ENCODE results near the gene SMOC2. TPM values are rescaled to one million over a fixed set of nuclear protein-coding genes. Genes with fewer than 3 reads are reported as not detected.

Gene SMOC2
- total and polyA plus RNA-seq, 2 of the 4 experiments (the other 2 are of a cell fraction): not detected

GRCh38 chr6:168393126-168393870 lies 47.7 kb upstream of the SMOC2 start:
- BruUV-seq (replicated peaks): no TSS peak
- WGBS, 2 experiments (ENCODE audit: extremely low coverage in 2 of 2, insufficient read length in 1 of 2): no CpG with 5 or more reads among the region's 23 CpGs
- Histone ChIP-seq H3K14ac (replicated peaks; ENCODE audit: low read depth, low read length) (no peak overlapping the region), H2AK9ac (replicated peaks; ENCODE audit: low read depth, low read length, poor library complexity) (no peak overlapping the region), H4K8ac (ENCODE audit: low read depth in 2 of 2, low read length in 2 of 2) (no peak overlapping the region), H3K36me3 (ENCODE audit: control insufficient read depth, insufficient read depth, low read length) (no peaks in the 10 kb centered on the region), H3K9ac (ENCODE audit: low read depth, low read length) (no peak overlapping the region), H3K79me1 (ENCODE audit: low read depth in 1 of 2, low read length in 2 of 2) (no peaks in the 10 kb centered on the region), H3K4ac (ENCODE audit: low read depth, low read length) (no peak overlapping the region), H2BK5ac (ENCODE audit: low read depth, low read length, poor library complexity, severe bottlenecking) (no peak overlapping the region), H4K91ac (ENCODE audit: insufficient read depth, low read depth, low read length) (no peak overlapping the region), H2BK15ac (ENCODE audit: low read depth, low read length) (no peak overlapping the region), H3K4me1 (ENCODE audit: control insufficient read depth, insufficient read depth, low read length) (no peaks in the 10 kb centered on the region), H3K27ac (ENCODE audit: insufficient read depth, low read length) (no peak overlapping the region), H2AFZ (replicated peaks; ENCODE audit: low read length, poor library complexity) (no peak overlapping the region), H2BK120ac (ENCODE audit: low read depth, low read length) (no peak overlapping the region), H3K4me3 (ENCODE audit: insufficient read depth, low read depth, low read length) (no peak overlapping the region), H3K27me3 (ENCODE audit: control insufficient read depth, insufficient read depth, low read length) (no peaks in the 10 kb centered on the region), H2AK5ac (ENCODE audit: low read depth, low read length) (no peak overlapping the region), H3K4me2 (ENCODE audit: low read depth, low read length) (no peak overlapping the region), H3K56ac (ENCODE audit: extremely low read depth, insufficient read depth, low read length) (no peak overlapping the region), H4K20me1 (ENCODE audit: insufficient read depth, low read length) (no peaks in the 10 kb centered on the region), H3K18ac (ENCODE audit: low read depth, low read length) (no peak overlapping the region), H4K5ac (ENCODE audit: low read depth, low read length) (no peak overlapping the region), H3K9me3 (ENCODE audit: control insufficient read depth, insufficient read depth, low read length) (peaks cover 64% of the 10 kb centered on the region), H3K9me1 (ENCODE audit: insufficient read depth, low read length) (no peaks in the 10 kb centered on the region), H2BK20ac (ENCODE audit: low read depth, low read length) (no peak overlapping the region), H3K23ac (ENCODE audit: low read depth, low read length) (no peak overlapping the region)
- intact Hi-C loops (cut with micrococcal nuclease): no loop called here
- dilution Hi-C loops (cut with HindIII; ENCODE audit: low sequenced_read_pairs, unreplicated experiment): no loop called here
- in situ Hi-C loops (cut with MboI; ENCODE audit: low sequenced_read_pairs): no loop called here
- DNase-seq (no peak), ATAC-seq (ENCODE audit: low read depth) (no peak)
- POLR2A ChIA-PET (ENCODE audit: unreplicated experiment): no interaction called here
- CTCF ChIA-PET: no interaction called here
- TF ChIP-seq CHD1 (IDR thresholded peaks at IDR 0.05; ENCODE audit: low read depth, low read length): no peak
- no peak for TF ChIP-seq CEBPB (IDR thresholded peaks at IDR 0.05; ENCODE audit: low read depth, low read length)
- no peak for TF ChIP-seq SMC3 (IDR thresholded peaks at IDR 0.05; ENCODE audit: low read depth, low read length)
- no peak for TF ChIP-seq FOS (IDR thresholded peaks at IDR 0.05; ENCODE audit: low read depth, low read length)
- no peak for TF ChIP-seq ELK1 (IDR thresholded peaks at IDR 0.05; ENCODE audit: borderline replicate concordance, low read depth, low read length)
- no peak for TF ChIP-seq BHLHE40 (IDR thresholded peaks at IDR 0.05; ENCODE audit: low read depth, low read length)
- no peak for TF ChIP-seq RCOR1 (IDR thresholded peaks at IDR 0.05; ENCODE audit: insufficient replicate concordance, low read length)
- TF ChIP-seq MXI1 (IDR thresholded peaks at IDR 0.05; ENCODE audit: borderline replicate concordance, low read depth, low read length): no peak
- no peak for TF ChIP-seq CTCF (conservative IDR thresholded peaks at IDR 0.05; ENCODE audit: low read depth, low read length)
- TF ChIP-seq USF2 (IDR thresholded peaks at IDR 0.05; ENCODE audit: low read depth, low read length): no peak
- no peak for TF ChIP-seq MAFK (IDR thresholded peaks at IDR 0.05; ENCODE audit: low read depth, low read length)
- TF ChIP-seq POLR2A (IDR thresholded peaks at IDR 0.05; ENCODE audit: low read depth, low read length): no peak
- no peak for TF ChIP-seq RAD21 (IDR thresholded peaks at IDR 0.05; ENCODE audit: low read length)
- no peak for TF ChIP-seq RFX5 (IDR thresholded peaks at IDR 0.05; ENCODE audit: low read depth, low read length)
- no peak for TF ChIP-seq MAZ (IDR thresholded peaks at IDR 0.05; ENCODE audit: borderline replicate concordance, low read depth, low read length)
- TF ChIP-seq NFE2L2 (IDR thresholded peaks at IDR 0.05; ENCODE audit: low read depth, low read length): no peak

All from IMR-90 (cell line).